HG03460 (cell line): ENCODE data around the gene TAPT1.

Experiments used
- ATAC-seq: cut with Tn5 transposase; IDR thresholded peaks from one replicate; pipeline ENCODE4 v1.9.1; 2021; ENCODE audit not compliant: unreplicated experiment

Gene TAPT1

DNA sequence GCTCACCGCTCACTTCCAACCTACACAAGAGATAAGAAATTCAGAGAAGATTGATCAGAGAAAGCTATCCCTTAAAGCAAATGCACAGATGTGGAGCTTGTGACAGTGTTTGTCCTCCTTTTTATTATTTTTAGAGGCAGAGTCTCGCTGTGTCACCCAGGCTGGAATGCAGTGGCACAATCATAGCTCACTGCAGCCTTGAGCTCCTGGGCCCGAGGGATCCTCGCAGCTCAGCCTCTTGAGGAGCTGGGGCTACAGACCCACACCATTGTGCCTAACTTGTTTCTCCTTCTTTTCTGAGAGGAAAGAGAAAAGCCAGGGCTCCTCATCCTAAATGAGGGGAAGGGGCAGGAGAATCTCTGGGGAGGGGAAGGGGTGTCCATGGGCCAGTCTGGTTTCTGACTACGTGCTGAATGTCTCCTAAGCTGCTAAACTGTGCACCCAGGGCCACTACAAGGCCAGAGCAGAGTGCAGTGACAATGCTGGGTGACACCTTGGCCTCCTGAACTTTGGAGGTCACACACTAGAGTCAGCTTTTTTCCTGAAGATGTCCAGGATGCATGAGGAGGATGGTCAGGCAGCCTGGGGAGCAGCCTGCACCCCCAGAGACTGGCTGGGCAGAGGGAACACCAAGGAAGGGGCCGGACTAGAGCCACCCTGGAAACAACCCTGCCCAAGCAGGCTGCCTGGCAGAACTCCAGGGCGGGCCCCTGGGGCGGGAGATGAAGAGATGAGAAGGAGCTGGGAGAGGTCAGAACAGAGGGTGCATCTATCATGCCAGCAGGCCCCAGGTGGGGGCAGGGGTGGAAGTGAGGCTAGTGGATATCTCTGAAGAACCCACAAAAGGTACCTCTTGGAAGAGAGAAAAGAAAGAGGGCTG, 87.0 kb downstream of the TAPT1 start:
- ATAC-seq, result no peak

DNA sequence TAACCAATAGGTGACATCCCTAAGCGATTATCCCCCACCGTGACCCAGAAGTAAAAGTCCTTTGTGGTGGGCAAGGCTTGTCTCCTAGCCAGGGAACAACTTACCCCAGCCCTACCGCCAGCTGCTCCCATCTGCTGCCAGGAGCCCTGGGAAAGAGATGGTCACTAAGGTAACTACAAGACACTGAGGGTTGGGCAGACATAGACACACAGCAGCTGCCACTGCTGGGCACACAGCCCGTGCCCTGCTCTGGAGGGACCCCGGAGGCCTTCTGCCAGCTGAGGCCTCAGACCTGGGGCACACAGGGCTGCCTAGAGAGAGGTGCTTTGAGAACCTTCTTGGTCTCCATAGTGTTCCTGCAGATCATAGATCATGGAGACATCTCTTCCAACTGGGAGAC, 89.4 kb downstream of the TAPT1 start:
- no peak for ATAC-seq

DNA sequence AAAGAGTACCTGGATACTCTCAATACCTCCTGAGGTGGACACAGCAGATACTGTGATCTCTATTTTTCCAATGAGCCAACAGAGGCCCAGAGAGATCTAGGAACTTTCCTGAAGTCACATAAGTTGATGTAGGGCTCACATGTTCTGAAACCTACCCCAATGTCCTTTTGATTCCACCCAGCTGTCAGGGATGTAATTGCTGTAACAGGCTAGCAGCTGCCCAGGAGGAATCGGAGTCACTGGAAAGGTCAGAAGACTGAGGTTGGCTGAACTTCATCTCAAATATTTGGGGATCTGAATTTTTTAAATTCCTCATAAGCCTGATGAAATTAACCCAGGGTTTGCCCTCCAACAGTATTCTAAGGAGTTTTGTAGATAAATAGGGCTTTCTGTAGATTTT, 90.0 kb downstream of the TAPT1 start:
- ATAC-seq, result no peak

GRCh38 chr4:16133406-16133805, 92.9 kb downstream of the TAPT1 start:
- ATAC-seq, result no peak

DNA sequence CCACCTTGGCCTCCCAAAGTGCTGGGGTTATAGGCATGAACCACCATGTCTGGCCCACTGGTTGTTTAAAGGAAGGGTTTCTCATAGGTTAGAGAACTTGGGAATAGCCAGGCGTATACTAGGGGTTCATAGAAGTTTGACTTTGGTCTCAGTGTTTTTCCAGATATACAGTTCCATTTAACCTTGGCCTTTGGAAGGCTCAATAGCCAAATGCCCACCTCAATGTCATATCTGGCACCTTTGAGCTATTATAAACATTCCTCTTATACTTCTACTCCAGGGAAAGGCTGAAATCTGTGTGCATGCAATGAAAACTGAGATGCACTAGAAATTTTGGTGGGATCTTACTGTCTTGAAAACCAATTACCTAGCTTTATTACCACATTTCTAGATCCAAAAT, 95.0 kb downstream of the TAPT1 start:
- ATAC-seq, result no peak

DNA sequence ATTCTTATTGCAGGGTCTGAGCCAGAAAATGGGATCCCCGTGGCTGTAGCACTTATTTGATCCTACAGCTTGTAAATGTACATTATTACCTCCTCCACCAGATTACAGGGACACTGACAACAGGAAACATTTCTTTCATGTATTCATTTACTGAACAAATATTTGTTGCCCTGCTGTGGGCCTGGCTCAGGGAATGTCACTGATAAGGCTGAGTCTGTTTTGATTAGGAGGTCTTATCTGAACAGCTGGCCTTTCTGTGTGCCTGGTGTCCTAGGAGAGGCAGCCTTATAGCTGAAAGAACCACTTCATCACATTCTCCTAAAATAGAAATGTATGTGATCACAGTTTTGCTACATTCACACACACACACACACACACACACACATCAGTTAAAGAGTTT, 96.9 kb downstream of the TAPT1 start:
- ATAC-seq, result no peak

- ATAC-seq, result no peak
Measured at GRCh38 chr4:16126714-16127113, 99.6 kb downstream of the TAPT1 start.

DNA sequence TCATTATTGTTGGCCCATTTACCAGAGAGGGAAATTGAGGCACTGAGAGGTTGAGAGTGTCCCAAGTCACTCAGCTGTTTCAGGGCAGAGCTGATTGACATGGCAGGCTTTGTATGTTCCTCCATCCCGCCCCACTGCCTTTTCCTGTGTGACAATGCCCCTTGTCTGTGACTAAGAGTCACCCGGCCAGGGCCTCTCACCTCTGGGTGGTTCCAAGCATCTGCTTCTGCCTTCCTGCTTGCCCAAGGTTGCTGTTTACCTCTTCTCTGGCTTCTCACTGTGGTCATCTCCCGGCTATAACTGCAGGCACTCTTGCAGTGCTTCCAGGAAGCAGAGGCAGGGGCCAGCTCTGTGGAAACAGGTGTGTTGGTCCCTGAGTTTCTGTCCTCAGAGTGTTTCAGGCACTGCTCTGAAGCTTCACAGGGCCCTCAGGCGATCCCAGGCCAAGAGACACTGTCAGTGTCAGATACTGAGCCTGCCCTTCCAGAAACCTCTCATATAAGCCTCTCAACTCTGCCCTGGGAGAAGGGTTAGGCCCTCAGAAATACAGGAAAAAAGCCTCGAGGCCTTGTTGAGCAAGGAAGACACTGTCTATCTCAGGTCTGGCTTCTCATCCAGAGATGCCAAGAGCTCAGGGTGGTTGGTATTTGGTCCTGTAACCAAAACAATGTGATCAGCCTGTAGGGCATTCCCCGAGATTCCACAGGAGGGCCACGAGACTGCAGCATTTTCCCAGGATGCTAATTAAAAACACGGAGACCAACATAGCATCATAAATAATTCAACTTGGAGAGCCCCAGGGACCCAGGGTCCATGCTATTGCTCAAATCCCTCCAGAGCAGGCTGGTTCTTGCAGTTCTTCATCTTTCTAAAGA, 100.5 kb downstream of the TAPT1 start:
- ATAC-seq, result no peak

- ATAC-seq, result no peak
Measured at GRCh38 chr4:16124232-16124631, 102.0 kb downstream of the TAPT1 start.

GRCh38 chr4:16123356-16124084, 102.8 kb downstream of the TAPT1 start:
- ATAC-seq, result no peak

DNA sequence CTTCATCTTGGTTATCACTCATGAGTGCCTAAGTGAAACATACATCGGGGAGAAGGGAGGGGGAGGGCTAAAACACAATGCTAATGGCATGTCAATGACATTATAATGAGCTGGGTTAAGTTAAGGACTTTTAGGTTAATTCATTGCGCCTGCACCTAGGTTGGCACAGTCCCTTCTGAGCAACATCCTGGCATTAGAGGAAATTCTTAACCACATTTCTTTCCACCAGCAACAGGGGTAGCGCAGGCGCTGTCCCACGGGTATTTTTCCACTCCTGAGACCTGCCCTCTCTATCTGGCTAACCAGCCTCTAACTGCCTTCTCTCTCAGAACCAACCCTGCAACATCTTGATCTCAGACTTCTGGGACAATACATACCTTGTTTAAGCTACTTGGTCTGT, 103.5 kb downstream of the TAPT1 start:
- no peak for ATAC-seq

DNA sequence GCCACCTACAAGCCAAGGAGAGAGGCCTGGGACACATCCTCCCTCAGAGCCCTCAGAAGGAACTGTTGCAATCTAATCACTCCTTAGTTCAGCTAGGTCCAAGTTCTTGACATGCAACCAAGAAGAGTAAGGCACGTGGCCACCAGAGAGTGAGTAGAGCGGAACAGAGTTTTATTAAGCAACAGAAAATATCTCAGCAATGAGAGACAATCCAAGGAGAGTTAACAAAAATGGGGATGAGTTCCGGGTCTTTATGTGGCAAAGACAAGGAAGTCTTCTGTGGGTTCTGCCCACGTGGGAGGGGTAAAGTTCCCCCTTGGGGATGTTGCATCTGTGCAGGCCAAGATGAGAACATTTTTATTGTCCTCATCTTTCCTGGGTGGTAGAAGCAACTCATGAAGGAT, 104.0 kb downstream of the TAPT1 start:
- ATAC-seq, result no peak

- no peak for ATAC-seq
Measured at GRCh38 chr4:16120720-16121119, 105.6 kb downstream of the TAPT1 start.

- ATAC-seq, result no peak
Measured at GRCh38 chr4:16119981-16120380, 106.3 kb downstream of the TAPT1 start.

GRCh38 chr4:16118090-16118489, 108.2 kb downstream of the TAPT1 start:
- no peak for ATAC-seq

- ATAC-seq, result no peak
Measured at GRCh38 chr4:16117164-16117563, 109.1 kb downstream of the TAPT1 start.

- no peak for ATAC-seq
Measured at GRCh38 chr4:16116493-16116990, 109.7 kb downstream of the TAPT1 start.

DNA sequence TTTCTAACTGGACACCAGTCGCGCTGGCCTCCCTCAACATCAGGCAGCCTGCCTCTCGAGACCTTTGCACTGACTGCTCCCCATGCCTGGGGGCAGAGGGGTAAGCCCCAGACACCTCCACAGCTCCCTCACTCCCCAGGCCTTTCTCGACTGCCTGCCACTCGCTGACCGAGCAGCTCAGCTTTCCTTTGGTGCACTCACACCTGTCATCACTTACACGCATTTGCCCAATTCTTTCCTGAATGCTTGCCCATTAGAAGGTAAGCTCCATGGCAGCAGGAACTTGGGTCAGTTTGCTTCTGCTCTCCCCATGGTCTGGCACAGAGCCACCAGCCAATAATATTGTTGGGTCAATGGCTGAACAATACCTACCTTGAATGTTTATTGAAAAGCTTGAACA, 110.3 kb downstream of the TAPT1 start:
- ATAC-seq, result no peak

- no peak for ATAC-seq
Measured at GRCh38 chr4:16114546-16114945, 111.7 kb downstream of the TAPT1 start.

DNA sequence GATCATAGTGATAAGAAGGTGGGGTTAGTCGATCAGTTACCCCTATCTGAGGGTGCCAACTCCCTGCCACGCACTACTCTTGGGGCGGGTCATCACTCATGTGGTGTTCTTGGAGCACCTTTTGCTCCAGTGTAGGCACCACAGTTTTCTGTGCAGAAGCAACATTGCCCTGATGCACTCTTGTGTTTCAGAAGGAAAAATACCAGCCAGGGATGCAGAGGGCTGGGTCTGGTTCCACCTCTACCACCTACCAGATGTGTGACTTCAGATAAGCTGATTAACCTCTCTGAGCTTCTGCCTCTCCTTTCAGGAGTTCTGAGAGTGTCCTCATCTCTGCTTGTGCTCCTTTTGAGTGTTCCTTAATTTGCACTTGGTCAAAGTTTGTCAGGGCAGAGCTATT, 112.5 kb downstream of the TAPT1 start:
- no peak for ATAC-seq

GRCh38 chr4:16111533-16111932, 114.7 kb downstream of the TAPT1 start:
- no peak for ATAC-seq
